Adrenal gland (tissue), 5 donors: ENCODE data around the gene FOXP2.

Source experiments
- POLR2A ChIP-seq, 2 donors: fragments of 450-650 bp; IDR thresholded peaks; one replicate each; pipeline ENCODE4 v1.6.1; 2017; ENCODE audit warnings: antibody characterized with exemption in 2 of 2, mild to moderate bottlenecking in 2 of 2, moderate library complexity in 1 of 2
- TF ChIP-seq, protein P1 (sequence below), 6 experiments: fragments of 450-650 bp in 4 of 6; fragments of 200-600 bp in 2 of 6; sonication (generic) in 1 of 6; IDR thresholded peaks; 1 replicate in 5 of 6; 2 replicates in 1 of 6; pipeline versions ENCODE4 v1.5.1 to v1.8.0; 2016 to 2021; ENCODE audit warnings: antibody characterized with exemption in 6 of 6, mild to moderate bottlenecking in 2 of 6, moderate library complexity in 1 of 6
- donor health status: DM: no; HTN: no; CAD: no.

DNA sequence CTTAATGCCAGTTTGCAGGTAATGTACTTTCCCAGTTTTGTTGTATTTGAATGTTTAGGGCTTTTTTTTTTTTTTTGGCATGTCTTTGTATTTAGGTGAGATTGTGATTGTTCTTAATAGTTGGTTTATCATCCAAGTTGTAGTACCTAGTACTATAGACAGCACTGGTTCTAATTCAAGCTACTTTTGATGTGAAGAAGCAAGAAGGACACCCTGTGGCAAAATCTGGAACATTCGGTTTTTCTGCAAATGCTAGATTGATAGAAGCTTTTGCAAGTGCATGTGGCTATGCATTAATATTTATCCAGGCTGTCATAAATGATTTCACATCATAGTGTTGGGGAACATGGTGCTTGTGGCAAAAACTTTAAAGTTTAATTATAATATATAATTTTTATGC, 248.9 kb downstream of the FOXP2 start:
- TF ChIP-seq, protein P1, sequence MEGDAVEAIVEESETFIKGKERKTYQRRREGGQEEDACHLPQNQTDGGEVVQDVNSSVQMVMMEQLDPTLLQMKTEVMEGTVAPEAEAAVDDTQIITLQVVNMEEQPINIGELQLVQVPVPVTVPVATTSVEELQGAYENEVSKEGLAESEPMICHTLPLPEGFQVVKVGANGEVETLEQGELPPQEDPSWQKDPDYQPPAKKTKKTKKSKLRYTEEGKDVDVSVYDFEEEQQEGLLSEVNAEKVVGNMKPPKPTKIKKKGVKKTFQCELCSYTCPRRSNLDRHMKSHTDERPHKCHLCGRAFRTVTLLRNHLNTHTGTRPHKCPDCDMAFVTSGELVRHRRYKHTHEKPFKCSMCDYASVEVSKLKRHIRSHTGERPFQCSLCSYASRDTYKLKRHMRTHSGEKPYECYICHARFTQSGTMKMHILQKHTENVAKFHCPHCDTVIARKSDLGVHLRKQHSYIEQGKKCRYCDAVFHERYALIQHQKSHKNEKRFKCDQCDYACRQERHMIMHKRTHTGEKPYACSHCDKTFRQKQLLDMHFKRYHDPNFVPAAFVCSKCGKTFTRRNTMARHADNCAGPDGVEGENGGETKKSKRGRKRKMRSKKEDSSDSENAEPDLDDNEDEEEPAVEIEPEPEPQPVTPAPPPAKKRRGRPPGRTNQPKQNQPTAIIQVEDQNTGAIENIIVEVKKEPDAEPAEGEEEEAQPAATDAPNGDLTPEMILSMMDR (IDR thresholded peaks at IDR 0.05): no peak
- TF ChIP-seq POLR2A (IDR thresholded peaks at IDR 0.05): no peak
